ENCODE results near the gene CAPN1. TPM values are rescaled to one million over a fixed set of nuclear protein-coding genes. Genes with fewer than 3 reads are reported as not detected.

The CAPN1 gene
- total RNA-seq, 3 donors from 2014 or later: 211 to 389 (median 271) TPM

DNA sequence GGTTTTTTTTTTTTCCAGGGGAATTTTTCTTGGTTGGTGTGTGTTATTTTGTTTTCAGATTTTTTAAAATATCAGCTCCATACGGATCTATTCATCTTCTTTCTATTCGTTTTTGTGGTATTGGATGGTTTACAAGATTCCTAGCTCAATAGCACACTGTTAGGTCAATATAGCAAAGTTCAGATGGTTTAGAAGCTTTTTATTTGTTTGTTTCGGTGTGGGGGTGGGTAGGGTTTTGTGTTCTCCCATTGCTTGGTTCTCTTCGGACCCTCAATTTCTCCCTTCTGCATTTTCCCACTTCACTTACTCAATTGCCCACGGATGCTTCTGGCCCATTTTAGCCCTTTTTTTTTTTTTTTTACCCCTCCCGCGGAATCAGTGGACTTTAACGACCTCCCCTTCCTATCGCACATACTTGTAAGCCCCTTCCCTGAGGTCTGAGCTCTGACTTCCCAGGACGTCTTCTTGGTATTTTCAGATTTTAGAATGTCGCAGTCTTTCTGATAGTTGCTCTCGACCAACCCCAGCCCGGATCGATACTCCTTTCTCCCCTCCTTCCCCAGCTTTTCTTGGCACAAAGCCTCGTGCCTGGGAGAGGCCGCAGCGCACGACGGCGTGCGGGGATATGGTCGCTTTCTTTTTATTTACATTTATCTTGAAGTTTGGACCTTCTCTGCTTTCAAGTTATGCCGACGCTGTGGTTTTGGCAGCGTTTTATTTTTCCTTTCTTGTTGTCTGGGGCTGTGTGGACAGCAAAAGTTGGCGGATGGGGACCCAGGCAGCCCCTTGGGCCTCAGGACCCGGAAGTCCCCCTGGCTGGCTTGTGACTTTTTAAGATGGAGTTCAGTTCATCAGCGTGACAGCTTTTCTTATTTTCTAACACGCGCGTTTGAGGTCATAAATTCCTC is 16.1 kb upstream of the CAPN1 start:
- TF ChIP-seq, protein P1, sequence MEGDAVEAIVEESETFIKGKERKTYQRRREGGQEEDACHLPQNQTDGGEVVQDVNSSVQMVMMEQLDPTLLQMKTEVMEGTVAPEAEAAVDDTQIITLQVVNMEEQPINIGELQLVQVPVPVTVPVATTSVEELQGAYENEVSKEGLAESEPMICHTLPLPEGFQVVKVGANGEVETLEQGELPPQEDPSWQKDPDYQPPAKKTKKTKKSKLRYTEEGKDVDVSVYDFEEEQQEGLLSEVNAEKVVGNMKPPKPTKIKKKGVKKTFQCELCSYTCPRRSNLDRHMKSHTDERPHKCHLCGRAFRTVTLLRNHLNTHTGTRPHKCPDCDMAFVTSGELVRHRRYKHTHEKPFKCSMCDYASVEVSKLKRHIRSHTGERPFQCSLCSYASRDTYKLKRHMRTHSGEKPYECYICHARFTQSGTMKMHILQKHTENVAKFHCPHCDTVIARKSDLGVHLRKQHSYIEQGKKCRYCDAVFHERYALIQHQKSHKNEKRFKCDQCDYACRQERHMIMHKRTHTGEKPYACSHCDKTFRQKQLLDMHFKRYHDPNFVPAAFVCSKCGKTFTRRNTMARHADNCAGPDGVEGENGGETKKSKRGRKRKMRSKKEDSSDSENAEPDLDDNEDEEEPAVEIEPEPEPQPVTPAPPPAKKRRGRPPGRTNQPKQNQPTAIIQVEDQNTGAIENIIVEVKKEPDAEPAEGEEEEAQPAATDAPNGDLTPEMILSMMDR (IDR thresholded peaks at IDR 0.05): no peak
- H3K4me1 ChIP-seq (ENCODE audit: low read depth): peaks cover 4% of the 10 kb centered on the region
- no peaks in the 10 kb centered on the region for H3K9me3 ChIP-seq
- ATAC-seq (peak; percentile 81), DNase-seq (peak in 2 of 3 donors; percentile 67 to 72)
- no peaks in the 10 kb centered on the region for H3K36me3 ChIP-seq (ENCODE audit: low read depth)
- no peak overlapping the region for H3K4me3 ChIP-seq
- intact Hi-C loops (cut with DNase I, micrococcal nuclease): no loop called here

DNA sequence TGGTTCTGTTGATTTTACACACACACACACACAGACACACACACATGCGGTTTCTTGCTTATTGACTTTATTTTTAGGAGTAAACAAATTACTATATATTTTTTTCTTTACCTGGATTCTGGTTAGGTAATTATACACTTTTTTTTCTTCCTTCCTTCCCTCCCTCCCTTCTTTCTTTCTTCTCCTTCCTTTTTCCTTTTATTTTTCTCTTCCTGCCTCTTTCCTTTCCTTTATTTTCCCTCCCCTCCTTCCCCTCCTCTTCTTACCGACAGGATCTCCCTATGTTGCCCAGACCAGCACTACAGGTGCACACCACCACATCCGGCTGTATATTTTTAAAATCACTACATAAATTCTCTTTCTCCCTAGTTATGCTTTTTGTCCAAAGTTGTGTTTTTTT is 14.8 kb upstream of the CAPN1 start:
- Histone ChIP-seq H3K4me1 (ENCODE audit: low read depth) (peaks cover 4% of the 10 kb centered on the region), H3K4me3 (no peak overlapping the region), H3K9me3 (no peaks in the 10 kb centered on the region), H3K36me3 (ENCODE audit: low read depth) (no peaks in the 10 kb centered on the region)
- DNase-seq: no peak
- intact Hi-C loops (cut with DNase I, micrococcal nuclease): no loop called here
- TF ChIP-seq, protein P1 (IDR thresholded peaks at IDR 0.05): no peak
- ATAC-seq: no peak

DNA sequence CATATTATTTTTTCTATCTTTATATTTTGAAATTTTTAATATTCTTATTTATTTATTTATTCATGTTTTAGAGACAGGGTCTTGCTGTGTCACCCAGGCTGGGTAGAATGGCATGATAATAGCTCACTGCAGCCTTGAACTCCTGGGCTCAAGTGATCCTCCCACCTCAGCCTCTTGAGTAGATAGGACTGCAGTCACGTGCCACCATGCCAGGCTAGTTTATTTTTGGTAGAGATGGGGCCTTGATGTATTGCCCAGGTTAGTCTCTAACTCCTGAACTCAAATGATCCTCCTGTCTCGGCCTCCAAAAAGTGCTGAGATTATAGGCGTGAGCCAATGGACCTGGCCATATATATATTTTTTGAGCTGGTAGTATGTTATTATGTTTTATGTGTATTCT is 14.1 kb upstream of the CAPN1 start:
- DNase-seq (no peak), ATAC-seq (no peak)
- Histone ChIP-seq H3K36me3 (ENCODE audit: low read depth) (no peaks in the 10 kb centered on the region), H3K4me3 (no peak overlapping the region), H3K4me1 (ENCODE audit: low read depth) (peaks cover 4% of the 10 kb centered on the region), H3K9me3 (no peaks in the 10 kb centered on the region)
- intact Hi-C loops (cut with DNase I, micrococcal nuclease): no loop called here
- TF ChIP-seq, protein P1 (IDR thresholded peaks at IDR 0.05): no peak

DNA sequence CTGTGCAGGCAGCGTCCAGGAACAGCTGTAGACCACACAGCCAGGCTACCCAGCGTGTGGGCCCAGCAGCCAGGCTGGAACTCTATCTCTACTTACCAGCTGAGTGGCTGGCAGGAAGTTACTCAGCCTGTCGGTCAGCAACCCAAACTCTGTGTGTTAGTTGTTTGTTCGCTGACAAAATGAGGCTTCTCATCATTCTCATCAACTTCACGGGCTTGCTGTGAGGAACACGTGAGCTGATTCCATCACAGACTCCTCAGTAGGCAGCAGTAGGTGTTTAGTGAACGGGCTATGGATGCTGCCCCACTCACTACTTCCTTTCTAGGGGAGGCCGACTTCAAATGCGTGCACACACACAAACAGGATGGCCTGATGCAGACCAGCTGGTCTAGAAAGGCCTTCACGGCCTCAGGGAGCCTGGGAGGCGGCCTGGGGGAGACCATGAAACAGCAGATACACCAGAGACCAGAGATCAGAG is 12.5 kb upstream of the CAPN1 start:
- H3K9me3 ChIP-seq: no peaks in the 10 kb centered on the region
- intact Hi-C loops (cut with DNase I, micrococcal nuclease): no loop called here
- ATAC-seq (no peak), DNase-seq (no peak)
- peaks cover 4% of the 10 kb centered on the region for H3K4me1 ChIP-seq (ENCODE audit: low read depth)
- no peak overlapping the region for H3K4me3 ChIP-seq
- TF ChIP-seq, protein P1 (IDR thresholded peaks at IDR 0.05): no peak
- no peaks in the 10 kb centered on the region for H3K36me3 ChIP-seq (ENCODE audit: low read depth)

DNA sequence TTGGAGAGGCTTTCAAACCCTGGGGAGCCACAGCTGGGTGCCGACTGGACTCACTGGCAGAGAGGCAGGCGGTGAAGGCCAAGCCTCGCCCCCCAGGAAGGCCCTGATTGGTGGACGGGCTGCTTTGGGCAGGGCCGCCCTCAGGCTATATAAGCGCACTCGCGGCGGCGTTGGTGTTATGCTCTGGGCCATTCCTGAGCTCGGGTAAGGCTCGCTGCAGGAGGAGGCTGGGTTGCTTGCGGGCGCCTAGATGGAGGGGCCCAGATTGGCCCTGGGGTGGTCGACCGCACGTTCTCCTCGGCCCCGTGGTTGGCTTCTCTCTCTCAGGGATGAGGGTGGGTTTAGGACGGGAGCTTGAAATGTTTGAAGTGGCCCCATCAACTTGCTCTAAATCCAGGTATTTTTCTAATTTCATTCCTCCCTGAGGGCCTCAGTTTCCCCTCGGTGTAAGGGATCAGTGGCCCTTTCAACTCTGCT is 11.6 kb upstream of the CAPN1 start, which contains the start of gene SPDYC:
Gene SPDYC, plus strand, starts transcription at position 176 of the 477 bp plus-strand sequence. CDS start 1,125 bp downstream, outside the sequence.
- Histone ChIP-seq H3K4me1 (ENCODE audit: low read depth) (peaks cover 4% of the 10 kb centered on the region), H3K9me3 (no peaks in the 10 kb centered on the region), H3K36me3 (ENCODE audit: low read depth) (no peaks in the 10 kb centered on the region), H3K4me3 (no peak within 1 kb of the TSS)
- intact Hi-C loops (cut with DNase I, micrococcal nuclease): no loop called here
- ATAC-seq: no peak
- TF ChIP-seq, protein P1 (IDR thresholded peaks at IDR 0.05): no peak
- no peak for DNase-seq

Data from mucosa of descending colon (tissue), 3 donors.